Karpas-422 (cell line): ENCODE results near the gene MMP23B. TPM values are rescaled to one million over a fixed set of nuclear protein-coding genes. Genes with fewer than 3 reads are reported as not detected.

Experiments used
- DNase-seq: peaks from one replicate; pipeline ENCODE4 v3.0.0-alpha.2; 2015
- H2AFZ ChIP-seq: fragments of 200-600 bp; sonication (generic); 2 replicates; pipeline ENCODE4 v1.6.1; 2014; ENCODE audit warnings: antibody characterized with exemption, low read length, mixed read lengths
- H3K27ac ChIP-seq: fragments of 200-600 bp; sonication (generic); 2 replicates; pipeline ENCODE4 v1.5.1; 2014; ENCODE audit warnings: mild to moderate bottlenecking, low read length, moderate library complexity
- H3K27me3 ChIP-seq: fragments of 200-600 bp; sonication (generic); 2 replicates; pipeline ENCODE4 v1.6.1; 2014; ENCODE audit warnings: low read length, mixed read lengths
- H3K36me3 ChIP-seq: fragments of 200-600 bp; sonication (generic); 2 replicates; pipeline ENCODE4 v1.6.1; 2014; ENCODE audit warnings: low read length, mixed read lengths; ENCODE audit not compliant: insufficient read depth
- H3K4me1 ChIP-seq: fragments of 200-600 bp; sonication (generic); 2 replicates; pipeline ENCODE4 v1.6.1; 2014; ENCODE audit warnings: mild to moderate bottlenecking, low read length, mixed read lengths
- H3K4me2 ChIP-seq: fragments of 200-600 bp; sonication (generic); 2 replicates; pipeline ENCODE4 v1.6.1; 2014; ENCODE audit warnings: low read length, low read depth, mild to moderate bottlenecking; ENCODE audit not compliant: poor library complexity, severe bottlenecking
- H3K4me3 ChIP-seq: fragments of 200-600 bp; sonication (generic); 2 replicates; pipeline ENCODE4 v1.5.1; 2014; ENCODE audit warnings: mild to moderate bottlenecking, antibody characterized with exemption, low read length, mixed read lengths
- H3K79me2 ChIP-seq: fragments of 200-600 bp; sonication (generic); 2 replicates; pipeline ENCODE4 v1.6.1; 2014; ENCODE audit warnings: mild to moderate bottlenecking, low read length, mixed read lengths
- H3K9ac ChIP-seq: fragments of 200-600 bp; sonication (generic); 2 replicates; pipeline ENCODE4 v1.6.0; 2014; ENCODE audit warnings: low read length
- H3K9me2 ChIP-seq: fragments of 200-600 bp; sonication (generic), shearing (Covaris generic); replicated peaks from 2 replicates; pipeline ENCODE4 v1.6.0; 2014; ENCODE audit warnings: mild to moderate bottlenecking, low read length, moderate library complexity; ENCODE audit not compliant: insufficient read depth
- H3K9me3 ChIP-seq: fragments of 300-700, 200-600 bp; sonication (generic); 2 replicates; pipeline ENCODE4 v1.6.1; 2014; ENCODE audit warnings: low read length, mixed read lengths
- H4K20me1 ChIP-seq: fragments of 200-600 bp; sonication (generic); 2 replicates; pipeline ENCODE4 v1.6.1; 2014; ENCODE audit warnings: mild to moderate bottlenecking, antibody characterized with exemption, low read length, low read depth; ENCODE audit not compliant: insufficient read depth
- total RNA-seq: library from RNA; depleted of rRNA; stranded (reverse); fragments of >200 nt; shearing (Covaris generic); gene quantifications from 2 replicates; pipeline ENCODE4 v1.2.3, GENCODE V29; 2014; ENCODE audit warnings: low replicate concordance

MMP23B gene
- total RNA-seq, 1 experiment from 2014 or later, result 1.3 TPM

DNA sequence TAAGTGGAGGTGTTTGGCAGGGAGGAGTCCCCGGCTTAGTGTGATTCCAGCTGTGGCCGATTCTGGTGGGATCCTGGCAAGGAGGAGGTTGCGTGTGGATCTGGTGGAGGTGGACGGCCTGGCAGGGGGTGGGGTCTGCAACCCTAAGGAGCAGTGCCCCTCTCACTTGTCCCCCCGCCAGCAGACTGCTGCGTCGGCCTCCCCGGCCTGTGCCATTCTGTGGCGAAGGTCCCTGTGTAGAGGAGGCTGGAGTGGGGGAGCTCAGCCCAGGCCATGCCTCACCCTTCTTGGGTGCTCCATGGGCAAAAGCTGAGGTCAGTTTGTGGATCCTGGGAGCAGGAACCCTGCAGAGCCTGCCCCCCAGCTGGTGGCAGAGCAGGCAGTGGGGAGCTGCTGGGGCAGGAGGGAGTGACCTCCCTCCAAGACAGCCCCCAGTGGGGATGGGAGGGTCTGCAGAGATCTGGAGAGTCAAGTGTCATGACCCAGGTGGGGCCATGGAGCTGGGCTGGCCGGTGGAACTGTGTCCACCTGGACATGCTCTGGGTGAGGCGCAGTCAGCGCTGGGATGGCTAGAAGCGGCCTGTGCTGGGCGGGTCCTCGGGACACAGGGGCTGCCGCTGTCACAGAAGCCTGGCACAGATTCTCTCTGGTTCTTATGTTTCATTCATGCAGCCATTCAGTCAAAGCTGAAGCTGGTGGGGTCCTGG, 11.4 kb upstream of the MMP23B start:
- Histone ChIP-seq H3K9me3 (no peaks in the 10 kb centered on the region), H2AFZ (no peak overlapping the region), H3K4me1 (peaks cover 12% of the 10 kb centered on the region), H3K9me2 (no peaks in the 10 kb centered on the region), H3K27me3 (no peaks in the 10 kb centered on the region), H3K4me2 (no peak overlapping the region), H4K20me1 (peaks cover 16% of the 10 kb centered on the region), H3K9ac (no peak overlapping the region), H3K4me3 (no peak overlapping the region), H3K27ac (no peak overlapping the region), H3K79me2 (peaks cover 7% of the 10 kb centered on the region; the same call in 1 of the 2 replicates), H3K36me3 (no peaks in the 10 kb centered on the region)
- no peak for DNase-seq

DNA sequence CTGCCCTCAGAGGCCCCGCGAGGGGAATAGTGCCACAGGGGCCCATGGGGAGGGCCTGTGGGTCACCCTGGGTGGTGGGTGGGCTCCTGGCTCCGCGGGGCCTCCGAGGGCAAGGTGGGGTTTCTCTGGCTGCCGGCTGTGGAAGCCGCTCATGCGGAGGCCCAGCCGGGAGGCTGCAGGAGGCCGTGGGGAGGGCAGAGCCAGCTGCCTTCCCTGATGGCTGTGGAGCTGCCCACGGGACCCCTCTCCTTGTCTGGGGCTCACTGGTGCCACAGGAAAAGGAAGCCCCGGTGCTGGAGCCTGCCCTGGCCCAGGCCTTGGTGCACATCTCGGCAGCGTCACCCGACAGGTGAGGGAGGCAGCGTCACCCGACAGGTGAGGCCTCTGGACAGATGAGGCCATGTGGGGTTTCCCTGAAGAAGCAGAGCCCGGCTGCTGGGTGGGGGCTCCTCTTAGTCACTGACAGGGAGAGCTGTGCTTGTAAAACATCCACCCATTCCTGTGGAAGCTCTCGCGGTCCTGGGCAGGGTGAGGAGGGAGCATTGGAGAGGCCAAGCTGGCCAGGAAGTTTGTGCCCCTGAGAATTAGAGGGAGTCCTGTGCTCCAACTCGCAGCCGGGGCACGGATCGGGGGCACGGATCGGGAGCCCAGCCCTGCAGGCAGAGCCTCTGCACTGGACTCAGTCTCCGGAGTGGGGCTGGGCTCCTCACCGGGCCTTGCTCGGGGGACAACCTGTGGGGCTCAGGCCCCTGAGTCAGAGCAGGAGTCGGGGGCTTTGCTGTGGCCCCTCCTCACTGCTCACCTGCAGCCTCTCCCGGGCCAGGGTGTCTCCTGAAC, 10.6 kb upstream of the MMP23B start:
- H2AFZ ChIP-seq, result no peak overlapping the region
- H3K4me1 ChIP-seq, result peaks cover 10% of the 10 kb centered on the region
- no peak for DNase-seq
- H3K27me3 ChIP-seq, result no peaks in the 10 kb centered on the region
- H3K27ac ChIP-seq, result no peak overlapping the region
- H3K9ac ChIP-seq, result no peak overlapping the region
- H3K9me3 ChIP-seq, result no peaks in the 10 kb centered on the region
- H3K79me2 ChIP-seq, result peaks cover 5% of the 10 kb centered on the region; the same call in 1 of the 2 replicates
- peaks cover 13% of the 10 kb centered on the region for H4K20me1 ChIP-seq
- no peak overlapping the region for H3K4me2 ChIP-seq
- H3K36me3 ChIP-seq, result no peaks in the 10 kb centered on the region
- H3K9me2 ChIP-seq, result no peaks in the 10 kb centered on the region
- H3K4me3 ChIP-seq, result no peak overlapping the region

DNA sequence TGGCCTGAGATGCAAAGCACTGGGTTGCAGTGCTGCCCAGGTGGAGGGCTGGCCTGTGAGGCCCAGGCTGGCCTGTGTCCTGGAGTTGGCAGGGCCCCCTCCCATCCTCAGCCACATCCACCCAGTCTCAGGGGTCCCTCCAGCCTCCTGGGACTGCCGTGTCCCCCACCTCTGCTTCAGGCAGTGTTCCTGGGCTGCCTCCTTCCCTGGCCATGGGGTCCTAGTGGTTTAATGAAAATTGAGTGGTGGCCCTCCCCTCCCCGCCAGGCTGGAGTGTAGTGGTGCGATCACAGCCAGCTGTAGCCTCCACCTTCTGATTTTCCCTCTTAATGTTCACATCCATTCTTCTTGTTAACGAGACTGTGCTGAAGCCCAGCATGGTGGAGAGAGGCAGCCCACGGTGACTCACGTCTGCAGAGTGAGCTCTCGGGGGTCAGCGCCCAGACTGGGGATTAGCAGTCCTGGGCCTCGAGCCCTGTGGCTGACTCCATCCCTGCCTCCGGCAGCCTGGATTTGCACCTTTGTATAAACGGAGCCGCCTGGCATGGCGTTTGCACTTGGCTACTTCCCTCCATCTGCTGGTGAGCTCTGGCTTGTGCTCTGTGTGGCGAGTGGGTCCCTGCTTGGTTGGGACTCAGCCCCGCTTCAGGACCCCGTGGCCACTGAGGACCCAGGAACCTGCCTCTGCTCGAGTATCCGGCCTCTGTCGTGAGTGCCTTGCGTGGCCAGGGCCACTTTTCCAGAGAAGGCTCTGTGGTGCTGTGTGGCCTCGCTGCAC, 9.8 kb upstream of the MMP23B start:
- Histone ChIP-seq H3K9ac (no peak overlapping the region), H3K27ac (no peak overlapping the region), H3K9me3 (no peaks in the 10 kb centered on the region), H3K27me3 (no peaks in the 10 kb centered on the region), H4K20me1 (peaks cover 8% of the 10 kb centered on the region; the same call in 1 of the 2 replicates), H3K4me3 (no peak overlapping the region), H3K4me2 (no peak overlapping the region), H2AFZ (no peak overlapping the region), H3K4me1 (peaks cover 1% of the 10 kb centered on the region; the same call in 1 of the 2 replicates), H3K36me3 (no peaks in the 10 kb centered on the region), H3K79me2 (no peaks in the 10 kb centered on the region), H3K9me2 (no peaks in the 10 kb centered on the region)
- no peak for DNase-seq

DNA sequence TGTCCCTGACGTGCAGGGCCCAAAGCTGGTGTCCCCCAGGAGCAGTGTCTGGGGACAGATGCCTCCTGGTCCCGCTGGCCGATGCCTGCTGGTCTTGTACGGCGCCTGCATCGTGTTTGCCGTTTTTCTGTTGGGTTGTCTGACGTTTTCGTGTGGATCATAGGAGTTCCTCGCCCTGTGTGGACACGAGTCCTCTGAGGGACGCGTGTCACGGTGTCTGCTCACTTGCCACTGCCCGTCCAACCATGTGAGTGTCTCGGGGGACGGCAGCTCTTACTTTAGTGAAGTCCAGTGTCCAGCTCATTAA, 9.2 kb upstream of the MMP23B start:
- Histone ChIP-seq H3K9me3 (no peaks in the 10 kb centered on the region), H3K9ac (no peak overlapping the region), H2AFZ (no peak overlapping the region), H4K20me1 (peaks cover 8% of the 10 kb centered on the region; the same call in 1 of the 2 replicates), H3K9me2 (no peaks in the 10 kb centered on the region), H3K4me3 (no peak overlapping the region), H3K27ac (no peak overlapping the region), H3K4me2 (no peak overlapping the region), H3K4me1 (no peaks in the 10 kb centered on the region), H3K27me3 (no peaks in the 10 kb centered on the region), H3K79me2 (no peaks in the 10 kb centered on the region), H3K36me3 (no peaks in the 10 kb centered on the region)
- no peak for DNase-seq

DNA sequence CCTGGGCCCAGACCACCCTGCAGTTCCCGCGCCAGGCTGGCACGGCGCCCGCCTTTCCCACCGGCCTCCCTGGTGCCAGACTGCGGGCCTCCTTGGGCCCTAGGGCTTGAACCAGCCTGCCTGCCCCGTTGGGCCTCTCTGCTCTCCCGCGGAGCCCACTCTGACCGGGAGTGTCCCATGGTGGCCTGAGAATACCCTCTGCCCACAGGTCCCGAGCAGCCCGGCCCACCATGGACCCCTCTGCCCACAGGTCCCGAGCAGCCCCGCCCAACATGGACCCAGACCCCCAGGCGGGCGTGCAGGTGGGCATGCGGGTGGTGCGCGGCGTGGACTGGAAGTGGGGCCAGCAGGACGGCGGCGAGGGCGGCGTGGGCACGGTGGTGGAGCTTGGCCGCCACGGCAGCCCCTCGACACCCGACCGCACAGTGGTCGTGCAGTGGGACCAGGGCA, 8.8 kb upstream of the MMP23B start:
- Histone ChIP-seq H3K36me3 (no peaks in the 10 kb centered on the region), H3K9ac (no peak overlapping the region), H3K9me2 (no peaks in the 10 kb centered on the region), H3K9me3 (no peaks in the 10 kb centered on the region), H3K4me1 (no peaks in the 10 kb centered on the region), H2AFZ (no peak overlapping the region), H4K20me1 (peaks cover 8% of the 10 kb centered on the region; the same call in 1 of the 2 replicates), H3K4me2 (no peak overlapping the region), H3K4me3 (no peak overlapping the region), H3K27me3 (no peaks in the 10 kb centered on the region), H3K79me2 (no peaks in the 10 kb centered on the region), H3K27ac (no peak overlapping the region)
- no peak for DNase-seq

DNA sequence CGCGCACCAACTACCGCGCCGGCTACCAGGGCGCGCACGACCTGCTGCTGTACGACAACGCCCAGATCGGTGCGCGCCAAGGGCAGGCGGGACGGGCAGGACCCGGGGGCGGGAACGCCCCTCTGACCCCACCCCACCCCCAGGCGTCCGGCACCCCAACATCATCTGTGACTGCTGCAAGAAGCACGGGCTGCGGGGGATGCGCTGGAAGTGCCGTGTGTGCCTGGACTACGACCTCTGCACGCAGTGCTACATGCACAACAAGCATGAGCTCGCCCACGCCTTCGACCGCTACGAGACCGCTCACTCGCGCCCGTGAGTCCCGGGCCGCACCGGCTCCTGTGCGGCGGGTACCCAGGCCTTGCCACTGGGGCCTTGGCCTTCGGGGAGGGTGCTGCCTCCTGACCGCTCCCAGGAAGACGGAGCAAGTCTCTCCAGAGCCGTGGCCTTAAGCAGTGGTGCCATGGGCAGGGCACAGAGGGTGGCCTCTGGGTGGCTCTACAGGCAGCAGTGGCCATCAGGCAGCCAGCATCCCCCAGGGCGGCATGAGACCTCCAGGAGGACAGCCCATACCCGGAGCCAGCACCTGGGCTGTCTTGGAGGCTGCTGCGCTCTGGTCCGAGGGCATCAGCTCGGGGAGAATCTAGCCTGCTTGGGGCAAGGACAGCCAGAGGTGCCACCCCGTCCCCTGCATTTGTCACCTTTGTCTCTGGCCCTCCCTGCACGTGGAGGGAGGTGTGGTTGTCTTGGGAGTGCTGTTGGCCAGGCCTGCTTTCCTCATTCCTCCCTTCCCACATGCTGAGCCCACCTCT, 8.1 kb upstream of the MMP23B start:
- no peak for DNase-seq
- Histone ChIP-seq H2AFZ (no peak overlapping the region), H3K4me3 (no peak overlapping the region), H3K9me3 (no peaks in the 10 kb centered on the region), H3K9me2 (no peaks in the 10 kb centered on the region), H3K36me3 (no peaks in the 10 kb centered on the region), H3K79me2 (no peaks in the 10 kb centered on the region), H3K27ac (no peak overlapping the region), H3K9ac (no peak overlapping the region), H3K4me1 (peaks cover 4% of the 10 kb centered on the region), H4K20me1 (peaks cover 8% of the 10 kb centered on the region; the same call in 1 of the 2 replicates), H3K27me3 (no peaks in the 10 kb centered on the region), H3K4me2 (no peak overlapping the region)

DNA sequence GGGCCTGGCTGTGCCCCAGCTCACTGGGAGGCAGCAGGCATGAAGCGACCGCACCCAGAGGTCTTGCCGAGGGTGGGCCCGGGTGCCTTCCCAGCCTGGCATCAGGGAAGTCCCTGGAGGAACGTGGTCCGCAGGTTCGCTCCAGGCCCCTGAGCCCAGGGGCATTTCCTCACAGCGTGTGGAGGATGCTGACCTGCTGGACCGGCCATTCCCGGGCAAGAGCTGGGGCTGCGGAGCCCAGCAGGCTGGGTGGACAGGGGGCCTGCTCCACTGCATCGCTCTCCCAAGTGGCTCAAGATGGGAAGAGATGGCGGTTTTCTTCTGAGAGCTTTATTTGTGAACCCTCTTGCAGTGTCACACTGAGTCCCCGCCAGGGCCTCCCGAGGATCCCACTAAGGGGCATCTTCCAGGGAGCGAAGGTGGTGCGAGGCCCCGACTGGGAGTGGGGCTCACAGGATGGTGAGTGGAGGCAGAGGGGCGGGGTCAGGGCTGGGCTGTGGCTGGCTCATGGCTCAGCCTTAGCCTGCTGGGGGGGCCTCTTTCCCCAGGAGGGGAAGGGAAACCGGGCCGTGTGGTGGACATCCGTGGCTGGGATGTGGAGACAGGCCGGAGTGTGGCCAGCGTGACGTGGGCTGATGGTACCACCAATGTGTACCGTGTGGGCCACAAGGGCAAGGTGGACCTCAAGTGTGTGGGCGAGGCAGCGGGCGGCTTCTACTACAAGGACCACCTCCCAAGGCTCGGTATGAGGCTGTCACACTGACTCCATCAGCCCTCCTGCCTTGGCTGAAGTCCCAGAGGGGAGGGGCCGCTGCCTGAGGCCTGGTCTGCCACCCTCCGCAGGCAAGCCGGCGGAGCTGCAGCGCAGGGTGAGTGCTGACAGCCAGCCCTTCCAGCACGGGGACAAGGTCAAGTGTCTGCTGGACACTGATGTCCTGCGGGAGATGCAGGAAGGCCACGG, 7.2 kb upstream of the MMP23B start:
- H3K27ac ChIP-seq, result no peak overlapping the region
- H3K9ac ChIP-seq, result no peak overlapping the region
- no peak overlapping the region for H2AFZ ChIP-seq
- H3K27me3 ChIP-seq, result no peaks in the 10 kb centered on the region
- no peak overlapping the region for H3K4me3 ChIP-seq
- H3K9me3 ChIP-seq, result no peaks in the 10 kb centered on the region
- peaks cover 11% of the 10 kb centered on the region for H3K4me1 ChIP-seq
- H3K9me2 ChIP-seq, result no peaks in the 10 kb centered on the region
- peaks cover 8% of the 10 kb centered on the region; the same call in 1 of the 2 replicates for H4K20me1 ChIP-seq
- no peaks in the 10 kb centered on the region for H3K36me3 ChIP-seq
- H3K79me2 ChIP-seq, result no peaks in the 10 kb centered on the region
- no peak overlapping the region for H3K4me2 ChIP-seq
- DNase-seq, result no peak
